Upper lobe of left lung (tissue), 4 donors: ENCODE data around the gene PDE4D.

Source experiments
- POLR2A ChIP-seq, 4 donors: fragments of 450-650 bp; IDR thresholded peaks; one replicate each; pipeline ENCODE4 v1.5.1; 2016 to 2017; ENCODE audit warnings: antibody characterized with exemption in 4 of 4, mild to moderate bottlenecking in 2 of 4
- TF ChIP-seq, protein P1 (sequence below), 6 experiments: fragments of 450-650 bp in 4 of 6; fragments of 200-600 bp in 2 of 6; sonication (generic) in 2 of 6; IDR thresholded peaks; one replicate each; pipeline ENCODE4 v1.5.1; 2016 to 2019; ENCODE audit warnings: antibody characterized with exemption in 6 of 6

- TF ChIP-seq, protein P1, sequence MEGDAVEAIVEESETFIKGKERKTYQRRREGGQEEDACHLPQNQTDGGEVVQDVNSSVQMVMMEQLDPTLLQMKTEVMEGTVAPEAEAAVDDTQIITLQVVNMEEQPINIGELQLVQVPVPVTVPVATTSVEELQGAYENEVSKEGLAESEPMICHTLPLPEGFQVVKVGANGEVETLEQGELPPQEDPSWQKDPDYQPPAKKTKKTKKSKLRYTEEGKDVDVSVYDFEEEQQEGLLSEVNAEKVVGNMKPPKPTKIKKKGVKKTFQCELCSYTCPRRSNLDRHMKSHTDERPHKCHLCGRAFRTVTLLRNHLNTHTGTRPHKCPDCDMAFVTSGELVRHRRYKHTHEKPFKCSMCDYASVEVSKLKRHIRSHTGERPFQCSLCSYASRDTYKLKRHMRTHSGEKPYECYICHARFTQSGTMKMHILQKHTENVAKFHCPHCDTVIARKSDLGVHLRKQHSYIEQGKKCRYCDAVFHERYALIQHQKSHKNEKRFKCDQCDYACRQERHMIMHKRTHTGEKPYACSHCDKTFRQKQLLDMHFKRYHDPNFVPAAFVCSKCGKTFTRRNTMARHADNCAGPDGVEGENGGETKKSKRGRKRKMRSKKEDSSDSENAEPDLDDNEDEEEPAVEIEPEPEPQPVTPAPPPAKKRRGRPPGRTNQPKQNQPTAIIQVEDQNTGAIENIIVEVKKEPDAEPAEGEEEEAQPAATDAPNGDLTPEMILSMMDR (IDR thresholded peaks at IDR 0.05) = no peak
- no peak for TF ChIP-seq POLR2A (IDR thresholded peaks at IDR 0.05)
Observed at GRCh38 chr5:59466271-59466670, 427.3 kb downstream of the PDE4D start.
